SK-N-SH treated with all-trans-retinoic acid at 6 μM for 48 hours (cell line): ENCODE data around the gene IPPK.

Source experiments
- ATAC-seq: fragments of 200-7000 bp; cut with Tn5 transposase; 3 replicates; pipeline ENCODE4 v1.9.1; 2020; ENCODE audit warnings: mild to moderate bottlenecking, moderate library complexity
- BACH2 ChIP-seq: fragments of 250-450 bp; sonication (Bioruptor Pico); IDR thresholded peaks from 2 replicates; pipeline ENCODE4 v1.9.0; 2021; ENCODE audit warnings: mild to moderate bottlenecking, borderline replicate concordance
- CSDC2 ChIP-seq: fragments of 250-450 bp; sonication (Bioruptor Pico); IDR thresholded peaks from 2 replicates; pipeline ENCODE4 v1.5.0; 2020; ENCODE audit warnings: mild to moderate bottlenecking, moderate library complexity
- CSRNP3 ChIP-seq: fragments of 250-450 bp; sonication (Bioruptor Pico); IDR thresholded peaks from 2 replicates; pipeline ENCODE4 v1.5.1; 2021; ENCODE audit warnings: mild to moderate bottlenecking, moderate library complexity
- ESRRG ChIP-seq: fragments of 250-450 bp; sonication (Bioruptor Pico); IDR thresholded peaks from 2 replicates; pipeline ENCODE4 v1.6.1; 2021; ENCODE audit warnings: mild to moderate bottlenecking
- GLIS3 ChIP-seq: fragments of 250-450 bp; sonication (Bioruptor Pico); IDR thresholded peaks from 2 replicates; pipeline ENCODE4 v1.5.0; 2020; ENCODE audit warnings: mild to moderate bottlenecking, moderate library complexity
- ISL1 ChIP-seq: fragments of 250-450 bp; sonication (Bioruptor Pico); IDR thresholded peaks from 2 replicates; pipeline ENCODE4 v2.1.2; 2022; ENCODE audit warnings: mild to moderate bottlenecking, moderate library complexity
- OSR1 ChIP-seq: fragments of 250-450 bp; sonication (Bioruptor Pico); IDR thresholded peaks from 2 replicates; pipeline ENCODE4 v1.8.0; 2022; ENCODE audit warnings: moderate library complexity, mild to moderate bottlenecking, inconsistent platforms
- PATZ1 ChIP-seq: fragments of 250-450 bp; sonication (Bioruptor Pico); IDR thresholded peaks from 2 replicates; pipeline ENCODE4 v1.8.0; 2020; ENCODE audit warnings: mild to moderate bottlenecking, moderate library complexity, borderline replicate concordance
- PPARA ChIP-seq: fragments of 250-450 bp; sonication (Bioruptor Pico); IDR thresholded peaks from 2 replicates; pipeline ENCODE4 v1.5.0; 2020; ENCODE audit warnings: mild to moderate bottlenecking, borderline replicate concordance
- RARB ChIP-seq: fragments of 250-450 bp; sonication (Bioruptor Pico); IDR thresholded peaks from 2 replicates; pipeline ENCODE4 v1.8.0; 2021; ENCODE audit warnings: mild to moderate bottlenecking, moderate library complexity
- SNAI2 ChIP-seq: fragments of 250-450 bp; sonication (Bioruptor Pico); IDR thresholded peaks from 2 replicates; pipeline ENCODE4 v1.5.0; 2020; ENCODE audit warnings: mild to moderate bottlenecking, moderate library complexity
- TCF4 ChIP-seq: fragments of 250-450 bp; sonication (Bioruptor Pico); IDR thresholded peaks from 2 replicates; pipeline ENCODE4 v1.8.0; 2021; ENCODE audit warnings: mild to moderate bottlenecking, moderate library complexity, borderline replicate concordance
- TOX ChIP-seq: fragments of 250-450 bp; sonication (Bioruptor Pico); IDR thresholded peaks from 2 replicates; pipeline ENCODE4 v1.8.0; 2021; ENCODE audit warnings: mild to moderate bottlenecking, moderate library complexity, borderline replicate concordance
- ZC3H10 ChIP-seq: fragments of 250-450 bp; sonication (Bioruptor Pico); IDR thresholded peaks from 2 replicates; pipeline ENCODE4 v1.5.1; 2021; ENCODE audit warnings: mild to moderate bottlenecking, moderate library complexity
- ZFP3 ChIP-seq: fragments of 250-450 bp; sonication (Bioruptor Pico); IDR thresholded peaks from 2 replicates; pipeline ENCODE4 v1.5.0; 2020; ENCODE audit warnings: mild to moderate bottlenecking, moderate library complexity
- ZFP30 ChIP-seq: fragments of 450-650 bp; formaldehyde crosslinking; IDR thresholded peaks from 2 replicates; pipeline ENCODE4 v1.5.0; 2022; ENCODE audit warnings: mild to moderate bottlenecking, moderate library complexity
- ZNF565 ChIP-seq: fragments of 450-650 bp; formaldehyde crosslinking; conservative IDR thresholded peaks from 2 replicates; pipeline ENCODE4 v1.5.0; 2020; ENCODE audit warnings: low read depth, mild to moderate bottlenecking, moderate library complexity
- ZNF70 ChIP-seq: fragments of 450-650 bp; formaldehyde crosslinking; IDR thresholded peaks from 2 replicates; pipeline ENCODE4 v1.5.0; 2020; ENCODE audit warnings: mild to moderate bottlenecking, moderate library complexity
- ZNF8 ChIP-seq: fragments of 450-650 bp; formaldehyde crosslinking; IDR thresholded peaks from 2 replicates; pipeline ENCODE4 v1.5.0; 2020; ENCODE audit warnings: mild to moderate bottlenecking, moderate library complexity
- TF ChIP-seq, protein P1 (sequence below): fragments of 250-450 bp; sonication (Bioruptor Pico); IDR thresholded peaks from 2 replicates; pipeline ENCODE4 v1.8.0; 2021; ENCODE audit warnings: low read depth, mild to moderate bottlenecking, moderate library complexity, borderline replicate concordance
- TF ChIP-seq, protein P2 (sequence below): fragments of 250-450 bp; sonication (Bioruptor Pico); IDR thresholded peaks from 2 replicates; pipeline ENCODE4 v1.5.0; 2020; ENCODE audit warnings: mild to moderate bottlenecking, moderate library complexity

Gene IPPK

GRCh38 chr9:92619601-92620300 lies 50.2 kb downstream of the IPPK start:
- TF ChIP-seq BACH2 (CRISPR knock-in tag) (no peak), ESRRG (no peak), ZC3H10 (CRISPR knock-in tag) (no peak), OSR1 (CRISPR knock-in tag) (no peak), SNAI2 (CRISPR knock-in tag) (no peak), PPARA (no peak), GLIS3 (CRISPR knock-in tag) (no peak), TCF4 (no peak), RARB (CRISPR knock-in tag) (no peak), TOX (CRISPR knock-in tag) (no peak)
- no peak for ATAC-seq

DNA sequence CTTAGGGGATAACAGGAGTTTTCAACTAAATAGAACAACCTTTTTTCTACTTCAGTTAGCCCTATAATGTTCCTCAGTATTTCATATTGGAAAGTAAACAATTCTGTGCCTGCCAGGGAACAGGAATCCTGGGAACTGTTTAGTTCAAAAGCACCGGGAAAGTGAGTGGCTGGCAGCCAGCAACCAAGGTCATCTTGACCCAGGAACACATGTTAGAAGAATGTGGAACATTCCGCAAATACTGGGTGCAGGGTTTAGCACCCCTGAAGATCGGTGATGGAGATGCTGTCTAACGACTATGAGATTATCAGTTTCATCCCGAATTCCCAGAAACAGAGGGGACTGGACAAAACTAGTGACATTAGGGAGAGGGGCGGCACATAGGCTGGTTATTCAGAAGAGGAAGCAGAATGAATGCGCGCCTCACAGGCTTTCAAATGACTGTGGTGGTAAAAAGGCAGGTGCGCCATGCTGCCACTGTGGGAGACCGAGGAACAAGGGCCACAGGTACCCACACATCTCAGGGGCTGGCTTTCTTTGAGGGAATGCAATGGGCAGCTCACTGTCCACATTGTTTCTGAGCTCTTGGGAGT lies 51.2 kb downstream of the IPPK start:
- TF ChIP-seq ZNF70 (CRISPR knock-in tag) (no peak), TOX (CRISPR knock-in tag) (no peak), ZC3H10 (CRISPR knock-in tag) (no peak), CSDC2 (no peak), ZNF565 (CRISPR knock-in tag) (no peak), CSRNP3 (CRISPR knock-in tag) (no peak), PPARA (no peak), TCF4 (no peak), OSR1 (CRISPR knock-in tag) (no peak), ZFP3 (CRISPR knock-in tag) (no peak), RARB (CRISPR knock-in tag) (no peak)
- TF ChIP-seq, protein P1, sequence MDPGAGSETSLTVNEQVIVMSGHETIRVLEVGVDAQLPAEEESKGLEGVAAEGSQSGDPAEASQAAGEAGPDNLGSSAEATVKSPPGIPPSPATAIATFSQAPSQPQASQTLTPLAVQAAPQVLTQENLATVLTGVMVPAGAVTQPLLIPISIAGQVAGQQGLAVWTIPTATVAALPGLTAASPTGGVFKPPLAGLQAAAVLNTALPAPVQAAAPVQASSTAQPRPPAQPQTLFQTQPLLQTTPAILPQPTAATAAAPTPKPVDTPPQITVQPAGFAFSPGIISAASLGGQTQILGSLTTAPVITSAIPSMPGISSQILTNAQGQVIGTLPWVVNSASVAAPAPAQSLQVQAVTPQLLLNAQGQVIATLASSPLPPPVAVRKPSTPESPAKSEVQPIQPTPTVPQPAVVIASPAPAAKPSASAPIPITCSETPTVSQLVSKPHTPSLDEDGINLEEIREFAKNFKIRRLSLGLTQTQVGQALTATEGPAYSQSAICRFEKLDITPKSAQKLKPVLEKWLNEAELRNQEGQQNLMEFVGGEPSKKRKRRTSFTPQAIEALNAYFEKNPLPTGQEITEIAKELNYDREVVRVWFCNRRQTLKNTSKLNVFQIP (CRISPR knock-in tag), result no peak
- no peak for ATAC-seq

DNA sequence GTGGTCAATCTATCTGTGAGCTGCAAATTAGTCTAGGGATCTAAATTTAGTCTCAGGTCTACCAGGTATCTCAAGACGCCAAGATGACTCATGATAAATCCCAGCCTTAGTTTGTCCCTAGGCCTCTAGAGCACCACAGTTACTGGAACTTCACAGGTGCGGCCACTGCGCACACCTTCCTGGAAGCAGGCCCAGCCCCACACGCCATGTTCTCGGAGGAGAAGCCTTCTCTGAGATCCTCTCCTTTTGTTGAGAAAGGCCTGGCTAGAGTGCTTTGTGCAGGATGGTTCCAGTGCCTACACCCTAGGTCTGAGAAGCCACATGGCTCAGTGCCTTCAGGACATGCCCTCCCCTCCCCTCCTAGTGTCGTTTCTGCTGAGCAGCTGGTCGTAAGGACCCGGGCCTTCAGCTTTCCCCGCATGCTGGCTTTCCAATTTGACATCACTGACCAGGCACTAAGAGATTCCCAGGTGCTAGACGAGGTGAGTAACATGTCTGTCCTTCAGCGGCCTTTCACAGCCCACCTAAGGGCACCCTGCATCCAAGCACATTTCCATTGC lies 51.9 kb downstream of the IPPK start:
- no peak for TF ChIP-seq ZFP30 (CRISPR knock-in tag)
- no peak for TF ChIP-seq ZFP3 (CRISPR knock-in tag)
- no peak for TF ChIP-seq TCF4
- no peak for TF ChIP-seq SNAI2 (CRISPR knock-in tag)
- no peak for TF ChIP-seq RARB (CRISPR knock-in tag)
- no peak for TF ChIP-seq ZC3H10 (CRISPR knock-in tag)
- no peak for TF ChIP-seq ZNF8 (CRISPR knock-in tag)
- TF ChIP-seq ISL1 (CRISPR knock-in tag), result no peak
- TF ChIP-seq ZNF70 (CRISPR knock-in tag), result no peak
- TF ChIP-seq, protein P1 (CRISPR knock-in tag), result no peak
- TF ChIP-seq, protein P2, sequence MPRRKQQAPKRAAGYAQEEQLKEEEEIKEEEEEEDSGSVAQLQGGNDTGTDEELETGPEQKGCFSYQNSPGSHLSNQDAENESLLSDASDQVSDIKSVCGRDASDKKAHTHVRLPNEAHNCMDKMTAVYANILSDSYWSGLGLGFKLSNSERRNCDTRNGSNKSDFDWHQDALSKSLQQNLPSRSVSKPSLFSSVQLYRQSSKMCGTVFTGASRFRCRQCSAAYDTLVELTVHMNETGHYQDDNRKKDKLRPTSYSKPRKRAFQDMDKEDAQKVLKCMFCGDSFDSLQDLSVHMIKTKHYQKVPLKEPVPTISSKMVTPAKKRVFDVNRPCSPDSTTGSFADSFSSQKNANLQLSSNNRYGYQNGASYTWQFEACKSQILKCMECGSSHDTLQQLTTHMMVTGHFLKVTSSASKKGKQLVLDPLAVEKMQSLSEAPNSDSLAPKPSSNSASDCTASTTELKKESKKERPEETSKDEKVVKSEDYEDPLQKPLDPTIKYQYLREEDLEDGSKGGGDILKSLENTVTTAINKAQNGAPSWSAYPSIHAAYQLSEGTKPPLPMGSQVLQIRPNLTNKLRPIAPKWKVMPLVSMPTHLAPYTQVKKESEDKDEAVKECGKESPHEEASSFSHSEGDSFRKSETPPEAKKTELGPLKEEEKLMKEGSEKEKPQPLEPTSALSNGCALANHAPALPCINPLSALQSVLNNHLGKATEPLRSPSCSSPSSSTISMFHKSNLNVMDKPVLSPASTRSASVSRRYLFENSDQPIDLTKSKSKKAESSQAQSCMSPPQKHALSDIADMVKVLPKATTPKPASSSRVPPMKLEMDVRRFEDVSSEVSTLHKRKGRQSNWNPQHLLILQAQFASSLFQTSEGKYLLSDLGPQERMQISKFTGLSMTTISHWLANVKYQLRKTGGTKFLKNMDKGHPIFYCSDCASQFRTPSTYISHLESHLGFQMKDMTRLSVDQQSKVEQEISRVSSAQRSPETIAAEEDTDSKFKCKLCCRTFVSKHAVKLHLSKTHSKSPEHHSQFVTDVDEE (CRISPR knock-in tag), result no peak
- TF ChIP-seq PATZ1 (CRISPR knock-in tag), result no peak
- no peak for TF ChIP-seq CSDC2
- ATAC-seq, result no peak
